B cell (primary cell): Measurements from ENCODE around the gene MRPL22.
"Not testable (repeated sequence)": the region's sequence is repeated elsewhere in the genome, so short reads cannot be mapped to it uniquely, and the experiment has no call there.

Experiments used
- CTCF ChIP-seq: fragments of 200-600 bp; IDR thresholded peaks from one replicate; pipeline ENCODE4 v1.8.0; 2022; ENCODE audit warnings: antibody characterized with exemption, mild to moderate bottlenecking
- EZH2 ChIP-seq: IDR thresholded peaks from 2 replicates; pipeline ENCODE4 v1.6.1; 2012; ENCODE audit warnings: borderline replicate concordance, low read depth, mild to moderate bottlenecking, moderate library complexity, low read length; ENCODE audit not compliant: insufficient read depth, poor library complexity, severe bottlenecking

- not testable (repeated sequence) for TF ChIP-seq CTCF, EZH2
Measured at GRCh38 chr5:155006265-155006664, 65.4 kb downstream of the MRPL22 start.
